GM18502 (cell line): ENCODE data around the gene FOXQ1.

ENCODE experiments used
- ATAC-seq: cut with Tn5 transposase; IDR thresholded peaks from one replicate; pipeline ENCODE4 v1.9.1; 2021; ENCODE audit warnings: mild to moderate bottlenecking; ENCODE audit not compliant: unreplicated experiment, poor library complexity

The FOXQ1 gene

DNA sequence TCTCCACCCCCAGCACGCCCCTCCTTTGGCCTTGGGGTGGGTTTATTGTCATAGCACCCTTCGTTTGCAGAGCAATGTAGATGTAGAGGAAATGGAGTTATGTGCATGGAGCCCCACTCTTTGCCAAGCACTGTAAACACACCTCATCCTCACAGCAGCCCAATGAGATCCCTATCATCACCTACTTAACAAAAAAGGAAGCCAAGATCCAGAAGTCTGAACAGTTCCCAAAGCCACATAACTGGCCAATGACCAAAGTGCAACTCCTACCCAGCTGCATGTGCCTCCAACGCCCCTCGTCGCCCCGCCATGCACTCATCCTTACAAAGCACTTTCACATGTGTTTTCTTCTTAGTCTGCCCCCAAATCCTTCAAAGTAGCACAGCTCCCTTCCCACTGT, 21.8 kb upstream of the FOXQ1 start:
- no peak for ATAC-seq

DNA sequence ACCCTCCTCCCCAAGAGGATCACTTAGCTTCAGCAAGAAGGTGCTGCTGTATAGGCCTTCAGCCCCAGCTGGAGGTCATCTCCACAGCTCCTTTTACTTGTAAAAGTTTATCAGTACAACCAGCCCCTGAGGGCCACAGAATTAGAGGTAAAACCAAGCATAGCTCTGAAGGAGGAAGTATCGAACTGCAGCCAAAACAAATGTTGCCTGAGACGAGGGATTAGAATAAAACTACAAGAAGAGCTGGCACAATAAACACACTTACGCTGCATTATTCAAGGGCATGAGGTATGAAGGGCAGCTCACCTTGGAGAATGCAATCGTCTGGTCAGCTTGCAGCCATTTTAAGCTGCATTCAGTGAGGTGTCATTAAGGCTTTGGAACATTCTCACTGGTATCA, 21.1 kb upstream of the FOXQ1 start:
- no peak for ATAC-seq

GRCh38 chr6:1291381-1291780, 20.5 kb upstream of the FOXQ1 start:
- no peak for ATAC-seq

DNA sequence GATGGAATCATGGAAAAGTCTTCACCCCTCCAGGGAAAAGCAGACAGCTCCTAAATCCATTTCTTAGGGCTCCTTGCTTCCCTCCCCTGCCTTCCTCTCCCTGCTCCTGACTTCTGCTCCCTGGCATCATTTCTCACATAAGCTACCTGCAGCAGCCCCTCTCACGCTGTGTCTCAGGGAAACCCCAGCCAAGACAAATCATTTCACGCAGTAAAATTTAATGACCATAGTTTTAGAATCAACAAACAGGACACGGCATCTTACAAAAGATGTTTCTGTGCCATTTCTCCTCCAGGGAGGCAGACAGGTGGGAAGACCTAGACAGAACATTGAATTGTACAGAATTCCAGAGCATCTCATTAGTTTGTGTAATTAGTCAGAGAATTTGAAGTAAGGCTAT, 16.5 kb upstream of the FOXQ1 start:
- ATAC-seq, result no peak

- ATAC-seq, result no peak
Measured at GRCh38 chr6:1296079-1296478, 15.8 kb upstream of the FOXQ1 start.

DNA sequence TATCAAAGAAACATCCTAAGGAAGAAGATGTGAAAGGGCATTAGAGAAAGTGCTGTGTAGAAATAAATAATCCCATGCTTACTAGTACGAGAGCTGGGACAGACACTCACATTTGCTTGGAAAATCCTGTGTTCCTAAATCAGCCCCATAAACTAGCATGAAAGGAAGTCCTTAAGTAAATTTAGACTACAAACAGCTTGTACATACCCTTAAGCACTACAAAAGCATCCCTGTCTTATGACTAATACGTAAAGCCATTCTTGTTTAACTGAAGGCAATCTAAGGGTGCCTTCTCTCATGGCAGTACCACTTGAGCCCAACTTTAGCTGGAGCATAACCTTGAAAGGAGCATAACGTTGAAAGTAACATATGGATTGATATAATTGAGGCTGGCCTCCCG, 15.4 kb upstream of the FOXQ1 start:
- ATAC-seq, result no peak

DNA sequence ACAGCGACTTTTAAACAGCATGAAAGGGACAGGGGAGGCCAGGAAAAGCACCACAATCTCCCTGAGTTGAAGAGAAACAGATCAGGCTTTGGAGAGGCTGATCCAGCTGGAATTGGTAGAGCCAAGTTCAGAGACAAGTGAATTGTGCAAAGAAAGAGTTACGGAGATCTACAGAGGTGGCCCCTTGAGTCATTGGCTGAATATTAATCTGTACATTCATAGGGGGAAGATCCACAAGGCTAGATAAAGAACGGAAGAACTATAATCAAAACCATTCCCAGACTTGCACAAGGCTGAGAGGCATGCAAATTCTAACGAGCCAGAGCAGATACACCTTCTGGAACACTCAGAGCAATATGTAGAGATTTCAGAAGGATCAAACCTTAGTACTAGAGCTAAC, 14.2 kb upstream of the FOXQ1 start:
- no peak for ATAC-seq

DNA sequence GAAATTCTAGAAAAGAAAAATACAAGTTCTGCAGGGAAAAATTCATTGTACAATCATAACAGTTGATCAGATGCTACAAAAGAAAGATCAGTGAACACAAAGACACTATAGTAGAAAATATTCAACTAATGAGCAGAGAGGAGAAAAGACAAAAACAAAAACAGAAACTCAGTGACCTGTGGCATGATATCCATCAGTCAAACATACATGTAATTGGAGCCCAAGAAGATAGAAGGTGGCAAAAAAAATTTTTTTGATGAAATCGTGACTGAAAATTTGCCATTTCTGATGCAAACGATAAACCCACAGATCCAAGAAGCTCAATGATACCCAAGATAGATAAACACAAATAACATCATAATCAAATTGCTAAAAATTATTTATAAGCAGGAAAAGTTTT, 13.1 kb upstream of the FOXQ1 start:
- ATAC-seq, result no peak

DNA sequence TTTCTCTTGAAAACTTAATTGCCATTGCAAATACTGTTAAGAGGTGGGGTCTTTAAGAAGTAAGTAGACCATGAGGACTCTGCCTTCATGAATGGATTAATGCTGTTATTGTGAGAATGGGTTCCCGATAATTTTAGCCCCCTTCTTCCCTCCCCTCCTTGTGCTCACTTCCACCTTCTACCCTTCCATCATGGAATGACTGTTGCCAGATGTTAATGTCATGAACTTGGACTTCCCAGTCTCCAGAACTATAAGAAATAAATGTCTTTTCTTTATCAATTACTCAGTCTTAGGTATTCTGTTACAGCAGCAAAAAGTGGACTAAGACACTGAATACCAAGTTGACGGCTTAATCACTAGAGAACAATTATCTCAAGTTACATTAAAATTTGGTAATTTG, 5.8 kb upstream of the FOXQ1 start:
- no peak for ATAC-seq

DNA sequence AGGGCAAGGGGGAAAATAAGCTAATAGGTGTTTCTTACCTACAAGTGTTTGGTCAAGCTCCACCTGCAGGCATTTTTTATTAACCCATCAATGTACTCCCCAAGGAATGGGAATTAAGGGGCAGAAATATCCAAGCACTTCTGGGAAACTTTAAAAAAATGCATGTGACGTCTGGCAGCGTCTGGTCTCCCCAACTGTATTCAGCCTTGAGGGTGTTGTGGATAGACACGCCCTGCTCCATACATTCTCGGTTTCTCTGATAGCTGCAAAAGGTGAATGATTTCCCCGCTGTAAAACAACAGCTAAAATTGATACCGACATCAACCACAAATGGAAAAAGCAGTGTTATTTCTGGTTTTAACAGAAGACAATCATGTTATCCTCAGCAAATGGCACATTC, 2.5 kb upstream of the FOXQ1 start:
- no peak for ATAC-seq

GRCh38 chr6:1310628-1311399, 1.1 kb upstream of the FOXQ1 start:
- no peak for ATAC-seq

- no peak for ATAC-seq
Measured at GRCh38 chr6:1312203-1312472, 240 bp downstream of the FOXQ1 start.

- no peak for ATAC-seq
Measured at GRCh38 chr6:1312473-1313367, 822 bp downstream of the FOXQ1 start.

GRCh38 chr6:1313384-1313766, 1.5 kb downstream of the FOXQ1 start:
- no peak for ATAC-seq

DNA sequence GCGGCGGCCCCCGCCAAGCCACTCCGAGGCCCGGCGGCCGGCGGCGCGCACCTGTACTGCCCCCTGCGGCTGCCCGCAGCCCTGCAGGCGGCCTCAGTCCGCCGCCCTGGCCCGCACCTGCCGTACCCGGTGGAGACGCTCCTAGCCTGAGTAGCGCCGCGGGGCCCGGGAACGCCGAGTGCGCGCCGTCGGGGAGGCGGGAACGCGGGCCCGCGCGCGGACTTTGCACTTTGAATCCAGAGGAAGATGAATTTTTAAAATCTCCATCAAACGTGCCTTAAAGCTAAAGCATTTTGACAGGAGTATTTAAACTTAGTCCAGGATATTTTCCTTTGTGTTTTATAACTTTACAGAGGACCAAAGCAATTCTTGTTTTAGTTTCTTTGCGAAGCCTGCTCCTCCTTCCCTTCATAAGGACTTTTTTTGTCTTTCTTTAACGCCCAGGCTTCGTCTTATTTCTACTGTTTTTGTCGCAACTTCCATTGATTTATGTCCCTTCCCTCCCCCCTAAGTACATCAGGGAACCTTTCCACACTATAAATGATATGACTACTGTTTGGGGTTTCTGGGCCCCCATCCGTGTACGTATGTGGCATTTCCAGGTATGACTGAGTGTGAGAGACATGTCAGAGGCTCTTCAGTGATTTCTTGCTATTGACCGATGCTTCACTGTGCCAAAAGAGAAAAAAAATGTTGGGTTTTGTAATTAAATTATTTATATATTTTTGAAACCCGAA, 2.0 kb downstream of the FOXQ1 start:
- no peak for ATAC-seq

DNA sequence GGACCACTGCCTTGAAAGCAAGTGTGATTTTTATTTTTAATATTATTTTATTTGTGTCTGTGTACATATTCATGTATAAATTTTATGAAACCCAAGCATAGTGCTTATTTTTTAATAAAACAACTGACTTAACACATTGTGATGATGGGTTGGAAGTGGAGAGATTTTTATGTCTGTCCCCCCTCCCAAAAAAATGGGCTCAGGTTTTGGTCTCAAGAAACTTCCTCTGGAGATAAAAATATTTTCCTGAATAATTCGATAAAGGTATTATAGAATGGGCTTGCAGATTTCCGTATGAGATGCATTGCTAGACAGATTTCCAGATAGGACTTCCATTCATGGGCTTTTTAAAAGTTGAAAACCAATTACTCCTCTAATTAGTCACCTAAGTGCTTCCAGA, 2.7 kb downstream of the FOXQ1 start:
- ATAC-seq, result no peak

DNA sequence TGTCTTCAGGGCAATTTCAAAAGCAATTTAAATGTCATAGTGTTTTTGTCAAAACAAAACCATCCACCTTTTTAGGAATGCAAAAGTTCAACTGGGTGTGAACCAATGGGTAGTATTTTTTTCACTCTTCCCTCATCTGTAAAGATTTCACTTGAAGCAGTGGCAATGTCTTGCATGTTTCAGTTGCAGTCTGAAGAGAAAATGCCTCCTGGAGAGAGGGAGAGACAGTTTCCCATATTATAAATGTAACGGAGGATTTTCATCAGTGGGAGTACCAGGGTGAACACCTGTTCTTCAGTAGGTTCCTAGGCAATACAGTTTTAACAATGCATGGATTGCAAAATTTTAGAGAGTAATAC, 3.3 kb downstream of the FOXQ1 start:
- no peak for ATAC-seq

DNA sequence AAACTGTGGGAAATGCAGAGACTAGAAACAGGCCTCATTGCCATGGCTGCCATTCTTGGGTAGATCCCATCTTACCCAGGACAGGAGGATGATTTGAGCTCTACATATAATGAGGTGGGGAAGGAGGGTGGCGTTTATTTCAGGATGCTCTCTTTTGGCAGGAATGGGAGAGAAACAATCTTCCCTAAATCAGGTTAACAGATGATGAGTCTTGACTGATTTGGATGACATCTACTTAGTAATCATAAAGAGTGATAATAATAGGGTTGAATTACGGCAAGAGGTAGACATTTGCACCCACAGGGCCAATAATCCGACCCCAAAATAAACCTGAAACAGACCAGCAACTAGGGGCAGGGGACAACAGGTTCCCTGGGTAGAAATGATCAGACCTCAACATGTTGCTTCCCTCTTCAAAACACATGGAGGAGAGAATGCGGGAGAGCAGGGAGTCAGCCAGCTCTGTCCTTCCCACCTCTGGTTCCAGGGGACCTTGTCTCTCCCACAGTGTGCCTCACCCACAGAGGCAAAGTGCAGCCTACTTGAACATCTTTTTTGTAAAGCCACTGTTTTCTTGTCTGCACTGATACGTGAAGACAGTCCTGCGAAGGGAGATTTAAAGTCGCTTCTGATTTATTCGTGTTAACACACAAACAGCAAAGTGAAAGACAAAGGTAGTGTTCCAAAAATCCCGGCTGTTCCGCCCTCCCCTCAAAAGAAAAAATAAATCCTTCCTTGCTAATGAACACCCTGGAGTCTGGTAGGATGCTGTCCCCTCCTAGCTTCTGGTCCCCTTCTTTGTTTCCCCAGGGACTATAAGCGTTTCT, 3.9 kb downstream of the FOXQ1 start:
- no peak for ATAC-seq

GRCh38 chr6:1316489-1316971, 4.6 kb downstream of the FOXQ1 start:
- ATAC-seq, result no peak

DNA sequence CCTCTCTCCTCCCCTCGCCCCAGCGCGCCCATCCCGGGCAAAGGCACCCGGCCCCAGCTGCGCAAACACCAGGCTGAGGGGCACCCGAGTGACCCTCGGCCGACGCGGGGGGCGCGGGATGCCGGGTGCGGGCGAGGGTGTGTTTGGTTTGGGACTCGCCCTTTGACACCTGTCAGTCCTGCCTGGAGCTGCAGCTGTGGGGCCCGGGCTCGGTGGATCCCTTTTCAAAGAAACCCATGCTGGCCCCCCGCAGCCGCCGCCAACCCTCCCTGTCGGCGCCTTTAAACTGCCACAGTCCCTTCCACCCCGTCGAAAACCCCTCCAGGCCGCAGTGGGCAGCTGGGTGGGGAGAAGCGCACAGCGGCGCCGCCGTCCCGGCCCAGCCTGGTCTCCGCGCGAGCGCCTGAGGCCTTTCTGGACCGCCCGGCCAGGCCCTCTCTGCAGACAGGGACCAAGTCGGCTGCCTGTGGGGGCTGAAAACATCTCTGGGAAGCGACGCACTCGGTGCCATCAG, 5.5 kb downstream of the FOXQ1 start:
- no peak for ATAC-seq
